IPS-18c (cell line): ENCODE data around the gene SAMD4A.

Source experiments
- H3K4me3 ChIP-seq: 2 replicates; pipeline ENCODE4 v1.7.0; 2013; ENCODE audit warnings: low read depth, mild to moderate bottlenecking, low read length, moderate library complexity; ENCODE audit not compliant: insufficient read depth
- H3K9me3 ChIP-seq: one replicate; pipeline ENCODE4 v1.6.1; 2013; ENCODE audit warnings: mild to moderate bottlenecking, low read length, moderate library complexity; ENCODE audit not compliant: control insufficient read depth, insufficient read depth

The SAMD4A gene

GRCh38 chr14:54637270-54638134 is 70.6 kb downstream of the SAMD4A start:
- no peaks in the 10 kb centered on the region for H3K9me3 ChIP-seq
- H3K4me3 ChIP-seq = no peak overlapping the region

- H3K4me3 ChIP-seq = no peak overlapping the region
- no peaks in the 10 kb centered on the region for H3K9me3 ChIP-seq
Observed at GRCh38 chr14:54638135-54638446, 71.2 kb downstream of the SAMD4A start.

GRCh38 chr14:54639611-54640010 is 72.7 kb downstream of the SAMD4A start:
- no peak overlapping the region for H3K4me3 ChIP-seq
- H3K9me3 ChIP-seq = no peaks in the 10 kb centered on the region

GRCh38 chr14:54640506-54640905 is 73.6 kb downstream of the SAMD4A start:
- no peaks in the 10 kb centered on the region for H3K9me3 ChIP-seq
- H3K4me3 ChIP-seq = no peak overlapping the region

- H3K4me3 ChIP-seq = no peak overlapping the region
- H3K9me3 ChIP-seq = no peaks in the 10 kb centered on the region
Observed at GRCh38 chr14:54642121-54642520, 75.2 kb downstream of the SAMD4A start.

- Histone ChIP-seq H3K4me3 (no peak overlapping the region), H3K9me3 (no peaks in the 10 kb centered on the region)
Observed at GRCh38 chr14:54642801-54643695, 76.1 kb downstream of the SAMD4A start.

GRCh38 chr14:54643696-54644176 is 76.8 kb downstream of the SAMD4A start:
- no peaks in the 10 kb centered on the region for H3K9me3 ChIP-seq
- no peak overlapping the region for H3K4me3 ChIP-seq

- Histone ChIP-seq H3K9me3 (no peaks in the 10 kb centered on the region), H3K4me3 (no peak overlapping the region)
Observed at GRCh38 chr14:54645639-54646038, 78.7 kb downstream of the SAMD4A start.

- Histone ChIP-seq H3K9me3 (no peaks in the 10 kb centered on the region), H3K4me3 (no peak overlapping the region)
Observed at GRCh38 chr14:54646626-54647025, 79.7 kb downstream of the SAMD4A start.

GRCh38 chr14:54647378-54647777 is 80.5 kb downstream of the SAMD4A start:
- Histone ChIP-seq H3K4me3 (no peak overlapping the region), H3K9me3 (no peaks in the 10 kb centered on the region)

- no peak overlapping the region for H3K4me3 ChIP-seq
- no peaks in the 10 kb centered on the region for H3K9me3 ChIP-seq
Observed at GRCh38 chr14:54649056-54649455, 82.1 kb downstream of the SAMD4A start.

- no peaks in the 10 kb centered on the region for H3K9me3 ChIP-seq
- H3K4me3 ChIP-seq = no peak overlapping the region
Observed at GRCh38 chr14:54650331-54650958, 83.5 kb downstream of the SAMD4A start.

GRCh38 chr14:54650959-54651351 is 84.0 kb downstream of the SAMD4A start:
- Histone ChIP-seq H3K4me3 (no peak overlapping the region), H3K9me3 (no peaks in the 10 kb centered on the region)

- Histone ChIP-seq H3K4me3 (no peak overlapping the region), H3K9me3 (no peaks in the 10 kb centered on the region)
Observed at GRCh38 chr14:54651649-54652048, 84.7 kb downstream of the SAMD4A start.

GRCh38 chr14:54652188-54652587 is 85.3 kb downstream of the SAMD4A start:
- H3K4me3 ChIP-seq = no peak overlapping the region
- H3K9me3 ChIP-seq = no peaks in the 10 kb centered on the region

- H3K4me3 ChIP-seq = no peak overlapping the region
- no peaks in the 10 kb centered on the region for H3K9me3 ChIP-seq
Observed at GRCh38 chr14:54652605-54653052, 85.7 kb downstream of the SAMD4A start.

- H3K9me3 ChIP-seq = no peaks in the 10 kb centered on the region
Observed at GRCh38 chr14:54653712-54654469, 87.0 kb downstream of the SAMD4A start.

More at GRCh38 chr14:54653712-54654469, 87.0 kb downstream of the SAMD4A start:
- H3K4me3 ChIP-seq = no peak overlapping the region
